IMR-90 (cell line): ENCODE results near the gene SLC5A10. TPM values are rescaled to one million over a fixed set of nuclear protein-coding genes. Genes with fewer than 3 reads are reported as not detected.
"Not testable (repeated sequence)": the region's sequence is repeated elsewhere in the genome, so short reads cannot be mapped to it uniquely, and the experiment has no call there.

Source experiments
- ATAC-seq: fragments of 200-7000 bp; cut with Tn5 transposase; 2 replicates; pipeline ENCODE4 v1.9.1; 2020; ENCODE audit warnings: low read depth, mild to moderate bottlenecking, moderate library complexity
- BruUV-seq: library from RNA; stranded (reverse); fragments of 400-500 nt; replicated peaks from 2 replicates; lab custom pipeline; 2021; lab: Mats Ljungman, UMichigan
- CTCF ChIA-PET: fragments of 300-600 bp; formaldehyde crosslinking; extraction: SDS; loops from one replicate; lab custom pipeline; 2021; ENCODE audit warnings: antibody characterized with exemption; lab: Yijun Ruan, JAX
- POLR2A ChIA-PET: fragments of 300-600 bp; sonication (Branson Sonifier 250); formaldehyde crosslinking; loops from one replicate; lab custom pipeline; 2022; ENCODE audit warnings: antibody characterized with exemption; ENCODE audit not compliant: unreplicated experiment; lab: Charles Lee
- DNase-seq: peaks from one replicate; pipeline ENCODE4 v3.0.0; 2013
- H2AFZ ChIP-seq: replicated peaks from 2 replicates; pipeline ENCODE3; 2013; ENCODE audit warnings: low read length, mild to moderate bottlenecking; ENCODE audit not compliant: poor library complexity
- H2AK5ac ChIP-seq: 2 replicates; pipeline ENCODE4 v1.6.1; 2013; ENCODE audit warnings: low read depth, low read length, inconsistent platforms
- H2AK9ac ChIP-seq: replicated peaks from 2 replicates; pipeline ENCODE3; 2013; ENCODE audit warnings: mild to moderate bottlenecking, low read depth, low read length, moderate library complexity; ENCODE audit not compliant: poor library complexity
- H2BK120ac ChIP-seq: 2 replicates; pipeline ENCODE4 v1.6.1; 2013; ENCODE audit warnings: low read depth, low read length, inconsistent platforms
- H2BK15ac ChIP-seq: 3 replicates; pipeline ENCODE4 v1.6.1; 2013; ENCODE audit warnings: low read depth, low read length, inconsistent platforms
- H2BK20ac ChIP-seq: 2 replicates; pipeline ENCODE4 v1.6.1; 2013; ENCODE audit warnings: low read depth, mild to moderate bottlenecking, inconsistent platforms, low read length, moderate library complexity
- H2BK5ac ChIP-seq: 2 replicates; pipeline ENCODE4 v1.6.1; 2013; ENCODE audit warnings: mild to moderate bottlenecking, low read depth, low read length, inconsistent platforms; ENCODE audit not compliant: poor library complexity, severe bottlenecking
- H3K14ac ChIP-seq: replicated peaks from 2 replicates; pipeline ENCODE4 v1.6.1; 2013; ENCODE audit warnings: low read depth, low read length, inconsistent platforms
- H3K18ac ChIP-seq: 2 replicates; pipeline ENCODE4 v1.6.1; 2013; ENCODE audit warnings: low read depth, low read length, control low read depth
- H3K23ac ChIP-seq: 2 replicates; pipeline ENCODE4 v1.6.1; 2013; ENCODE audit warnings: low read depth, low read length, inconsistent platforms
- H3K27ac ChIP-seq: 2 replicates; pipeline ENCODE4 v1.5.1; 2013; ENCODE audit warnings: mild to moderate bottlenecking, control low read depth, low read length; ENCODE audit not compliant: insufficient read depth
- H3K27me3 ChIP-seq: 2 replicates; pipeline ENCODE4 v1.6.1; 2013; ENCODE audit warnings: low read length; ENCODE audit not compliant: control insufficient read depth, insufficient read depth
- H3K36me3 ChIP-seq: 2 replicates; pipeline ENCODE4 v1.6.1; 2013; ENCODE audit warnings: low read length, mixed read lengths; ENCODE audit not compliant: control insufficient read depth, insufficient read depth
- H3K4ac ChIP-seq: 2 replicates; pipeline ENCODE4 v1.6.1; 2013; ENCODE audit warnings: low read depth, low read length, inconsistent platforms
- H3K4me1 ChIP-seq: 2 replicates; pipeline ENCODE4 v1.6.1; 2013; ENCODE audit warnings: low read length, mixed read lengths; ENCODE audit not compliant: control insufficient read depth, insufficient read depth
- H3K4me2 ChIP-seq: 2 replicates; pipeline ENCODE4 v1.6.1; 2013; ENCODE audit warnings: low read depth, mild to moderate bottlenecking, control low read depth, low read length, moderate library complexity
- H3K4me3 ChIP-seq: 2 replicates; pipeline ENCODE4 v1.5.1; 2013; ENCODE audit warnings: low read depth, mild to moderate bottlenecking, control low read depth, low read length, moderate library complexity; ENCODE audit not compliant: insufficient read depth
- H3K56ac ChIP-seq: 2 replicates; pipeline ENCODE4 v1.6.1; 2013; ENCODE audit warnings: low read length, inconsistent platforms; ENCODE audit not compliant: insufficient read depth; ENCODE audit errors: extremely low read depth
- H3K79me1 ChIP-seq, 2 experiments: 2 replicates each; pipeline ENCODE4 v1.6.1; 2013; ENCODE audit warnings: low read length in 2 of 2, inconsistent platforms in 1 of 2, low read depth in 1 of 2
- H3K9ac ChIP-seq: 2 replicates; pipeline ENCODE4 v1.6.1; 2013; ENCODE audit warnings: low read depth, low read length, control low read depth
- H3K9me1 ChIP-seq: 2 replicates; pipeline ENCODE4 v1.6.1; 2013; ENCODE audit warnings: low read length, inconsistent platforms; ENCODE audit not compliant: insufficient read depth
- H3K9me3 ChIP-seq: 2 replicates; pipeline ENCODE4 v1.6.1; 2013; ENCODE audit warnings: low read length; ENCODE audit not compliant: control insufficient read depth, insufficient read depth
- H4K20me1 ChIP-seq: 2 replicates; pipeline ENCODE4 v1.6.1; 2013; ENCODE audit warnings: low read length, inconsistent platforms; ENCODE audit not compliant: insufficient read depth
- H4K5ac ChIP-seq: 2 replicates; pipeline ENCODE4 v1.6.1; 2013; ENCODE audit warnings: mild to moderate bottlenecking, low read depth, low read length, control low read depth
- H4K8ac ChIP-seq, 2 experiments: 2 replicates each; pipeline ENCODE4 v1.6.1; 2013; ENCODE audit warnings: low read depth in 2 of 2, low read length in 2 of 2, control low read depth in 1 of 2, inconsistent platforms in 1 of 2
- H4K91ac ChIP-seq: 2 replicates; pipeline ENCODE4 v1.6.1; 2013; ENCODE audit warnings: low read depth, low read length, inconsistent platforms; ENCODE audit not compliant: insufficient read depth
- WGBS, 2 experiments: methylation state at CpG; one replicate each; pipeline versions ENCODE4 v1.1.5 to v1.1.7; 2013; ENCODE audit warnings: missing lambda C conversion rate in 2 of 2; ENCODE audit not compliant: insufficient read length in 1 of 2; ENCODE audit errors: extremely low coverage in 2 of 2; 5-methylcytosine and 5-hydroxymethylcytosine counted together
- dilution Hi-C: fragments of 300-500 bp; cut with HindIII; formaldehyde crosslinking; loops from one replicate; pipeline ENCODE4 v1.14.3; 2018; ENCODE audit warnings: low sequenced_read_pairs; ENCODE audit not compliant: unreplicated experiment
- in situ Hi-C: fragments of 300-500 bp; cut with MboI; formaldehyde crosslinking; loops from 3 replicates; pipeline ENCODE4 v1.14.3; 2019; ENCODE audit warnings: low sequenced_read_pairs, inconsistent platforms, mixed read lengths
- intact Hi-C: fragments of 100-400 bp; cut with micrococcal nuclease; formaldehyde crosslinking; loops from 2 replicates; pipeline ENCODE4 v1.10.0; 2022
- polyA plus RNA-seq, 3 experiments: library from polyadenylated mRNA; depleted of rRNA; stranded (reverse); fragments of >200 nt; gene quantifications; 2 replicates each; pipeline ENCODE4 v1.2.3, GENCODE V29; 2012; ENCODE audit warnings: low replicate concordance in 1 of 3
- total RNA-seq: library from RNA; depleted of rRNA; stranded (reverse); fragments of >200 nt; gene quantifications from 2 replicates; pipeline ENCODE4 v1.2.3, GENCODE V29; 2012

The SLC5A10 gene
- total and polyA plus RNA-seq, 2 of the 4 experiments (the other 2 are of a cell fraction): not detected

DNA sequence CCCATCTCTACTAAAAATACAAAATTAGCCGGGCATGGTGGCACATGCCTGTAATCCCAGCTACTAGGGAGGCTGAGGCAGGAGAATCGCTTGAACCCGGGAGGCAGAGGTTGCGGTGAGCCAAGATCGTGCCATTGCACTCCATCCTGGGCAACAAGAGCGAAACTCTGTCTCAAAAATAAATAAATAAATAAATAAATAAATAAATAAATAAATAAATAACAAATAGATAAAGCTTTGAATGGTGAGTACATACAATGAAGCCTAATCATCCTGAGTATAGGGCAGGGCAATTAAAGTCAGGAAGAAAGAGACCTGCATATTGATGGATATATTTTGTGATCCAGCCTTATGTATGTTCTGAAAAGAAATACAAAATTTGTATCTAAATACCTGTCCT lies 4.1 kb downstream of the SLC5A10 start:
- H3K4me3 ChIP-seq, H2BK15ac ChIP-seq, H3K9ac ChIP-seq, H4K5ac ChIP-seq, H2BK20ac ChIP-seq, H3K27me3 ChIP-seq, H4K20me1 ChIP-seq, H2AFZ ChIP-seq, H3K4me1 ChIP-seq, H3K4me2 ChIP-seq, BruUV-seq, H2BK5ac ChIP-seq, H3K4ac ChIP-seq, CTCF ChIA-PET, intact Hi-C loops, H3K14ac ChIP-seq, H3K27ac ChIP-seq, H3K79me1 ChIP-seq, H2AK9ac ChIP-seq, H3K56ac ChIP-seq, H4K91ac ChIP-seq, in situ Hi-C loops, POLR2A ChIA-PET, H2AK5ac ChIP-seq, H3K23ac ChIP-seq, ATAC-seq, H4K8ac ChIP-seq, H2BK120ac ChIP-seq, DNase-seq, H3K36me3 ChIP-seq, H3K9me1 ChIP-seq, H3K18ac ChIP-seq, H3K9me3 ChIP-seq, dilution Hi-C loops: not testable (repeated sequence)
- no CpG with 5 or more reads among the region's 6 CpGs for WGBS, 2 experiments
